PC-3 (cell line): Measurements from ENCODE around the gene C1QTNF4.
"Not testable (repeated sequence)": the region's sequence is repeated elsewhere in the genome, so short reads cannot be mapped to it uniquely, and the experiment has no call there.

Experiments
- EZH2 ChIP-seq: fragments of 300-600 bp; sonication (generic); IDR thresholded peaks from one replicate; pipeline ENCODE4 v1.6.1; 2017; ENCODE audit warnings: antibody characterized with exemption, mild to moderate bottlenecking, low read length; ENCODE audit not compliant: unreplicated experiment
- TF ChIP-seq, protein P1 (sequence below): fragments of 300-600 bp; sonication (generic); conservative IDR thresholded peaks from 2 replicates; pipeline ENCODE4 v1.5.1; 2017; ENCODE audit warnings: antibody characterized with exemption, low read depth, mild to moderate bottlenecking, low read length

DNA sequence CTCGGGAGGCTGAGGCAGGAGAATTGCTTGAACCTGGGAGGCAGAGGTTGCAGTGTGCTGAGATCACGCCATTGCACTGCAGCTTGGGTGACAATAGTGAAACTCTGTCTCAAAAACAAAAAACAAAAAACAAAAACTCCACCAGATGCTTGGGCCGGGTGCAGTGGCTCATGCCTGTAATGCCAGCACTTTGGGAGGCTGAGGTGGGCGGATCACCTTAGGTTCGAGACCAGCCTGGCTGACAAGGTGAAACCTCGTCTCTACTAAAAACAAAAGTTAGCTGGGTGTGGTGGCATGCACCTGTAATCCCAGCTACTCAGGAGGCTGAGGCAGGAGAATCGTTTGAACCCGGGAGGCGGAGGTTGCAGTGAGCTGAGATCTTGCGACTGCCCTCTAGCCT, 29.8 kb downstream of the C1QTNF4 start:
- TF ChIP-seq, protein P1, sequence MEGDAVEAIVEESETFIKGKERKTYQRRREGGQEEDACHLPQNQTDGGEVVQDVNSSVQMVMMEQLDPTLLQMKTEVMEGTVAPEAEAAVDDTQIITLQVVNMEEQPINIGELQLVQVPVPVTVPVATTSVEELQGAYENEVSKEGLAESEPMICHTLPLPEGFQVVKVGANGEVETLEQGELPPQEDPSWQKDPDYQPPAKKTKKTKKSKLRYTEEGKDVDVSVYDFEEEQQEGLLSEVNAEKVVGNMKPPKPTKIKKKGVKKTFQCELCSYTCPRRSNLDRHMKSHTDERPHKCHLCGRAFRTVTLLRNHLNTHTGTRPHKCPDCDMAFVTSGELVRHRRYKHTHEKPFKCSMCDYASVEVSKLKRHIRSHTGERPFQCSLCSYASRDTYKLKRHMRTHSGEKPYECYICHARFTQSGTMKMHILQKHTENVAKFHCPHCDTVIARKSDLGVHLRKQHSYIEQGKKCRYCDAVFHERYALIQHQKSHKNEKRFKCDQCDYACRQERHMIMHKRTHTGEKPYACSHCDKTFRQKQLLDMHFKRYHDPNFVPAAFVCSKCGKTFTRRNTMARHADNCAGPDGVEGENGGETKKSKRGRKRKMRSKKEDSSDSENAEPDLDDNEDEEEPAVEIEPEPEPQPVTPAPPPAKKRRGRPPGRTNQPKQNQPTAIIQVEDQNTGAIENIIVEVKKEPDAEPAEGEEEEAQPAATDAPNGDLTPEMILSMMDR, result not testable (repeated sequence)
- TF ChIP-seq EZH2, result not testable (repeated sequence)
